Right ventricle myocardium inferior (tissue), 1 donor: ENCODE data around the gene MINDY4B. TPM values are rescaled to one million over a fixed set of nuclear protein-coding genes. Genes with fewer than 3 reads are reported as not detected.

Experiments
- ATAC-seq: fragments of 200-7000 bp; cut with Tn5 transposase; one replicate; pipeline ENCODE4 v1.9.1; 2020; ENCODE audit warnings: mild to moderate bottlenecking, moderate library complexity
- DNase-seq: peaks from one replicate; pipeline ENCODE4 v3.0.0; 2021; ENCODE audit errors: missing footprints
- intact Hi-C: fragments of 100-400 bp; cut with DNase I; formaldehyde crosslinking; loops from one replicate; pipeline ENCODE4 v1.11.0; 2022
- total RNA-seq: library from RNA; stranded (reverse); fragmentation: NEBNext Ultra II Directional; extraction: Animal tissue kit (Norgen Biotek cat#: 25700); gene quantifications from one replicate; pipeline ENCODE4 v1.2.1, GENCODE V29; 2021
- donor health status: DM: no; HTN: yes; CAD: no; lungs with severe emphysema.

The MINDY4B gene
- total RNA-seq, 1 donor from 2014 or later: not detected

DNA sequence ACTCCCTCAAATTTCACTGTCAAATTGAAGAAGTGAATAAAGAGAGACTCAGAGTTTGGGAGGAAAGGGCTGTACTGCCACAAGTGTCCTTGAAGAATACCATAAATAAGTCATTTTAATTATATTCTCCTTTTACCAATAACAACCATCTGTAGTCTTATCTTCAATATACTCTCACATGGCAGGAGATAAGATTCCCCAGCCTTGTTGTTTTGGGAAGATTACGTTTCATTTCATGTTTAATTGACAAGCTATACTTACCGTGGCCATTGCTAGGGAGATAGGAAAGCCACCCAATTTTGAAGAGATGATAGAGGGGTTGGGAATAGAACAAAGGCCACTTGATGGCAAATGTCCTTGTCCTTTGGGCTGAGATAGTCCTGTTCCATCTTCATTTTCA is 2.3 kb downstream of the MINDY4B start:
- DNase-seq (no peak), ATAC-seq (no peak)
- intact Hi-C loops: no loop called here

DNA sequence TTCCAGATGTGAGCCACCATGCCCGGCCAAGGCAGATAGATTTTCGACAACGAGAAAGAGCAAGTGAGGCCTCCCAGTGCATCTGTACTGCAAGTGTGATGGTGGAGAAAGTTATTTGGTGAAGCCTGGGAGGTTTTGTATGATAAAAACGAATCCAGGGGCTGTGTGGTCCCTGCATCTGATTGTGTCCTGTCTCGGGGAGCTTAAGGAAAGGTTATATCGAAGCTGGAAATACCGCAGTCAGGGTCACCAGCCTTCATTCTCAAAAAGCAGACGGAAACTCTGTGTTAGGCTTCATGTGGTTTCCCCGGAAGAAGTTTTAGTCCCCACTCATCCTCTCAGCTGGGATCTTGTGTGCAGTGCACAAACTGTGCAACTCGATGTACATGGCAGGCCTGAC is 3.4 kb downstream of the MINDY4B start:
- ATAC-seq (no peak), DNase-seq (no peak)
- intact Hi-C loops: no loop called here

DNA sequence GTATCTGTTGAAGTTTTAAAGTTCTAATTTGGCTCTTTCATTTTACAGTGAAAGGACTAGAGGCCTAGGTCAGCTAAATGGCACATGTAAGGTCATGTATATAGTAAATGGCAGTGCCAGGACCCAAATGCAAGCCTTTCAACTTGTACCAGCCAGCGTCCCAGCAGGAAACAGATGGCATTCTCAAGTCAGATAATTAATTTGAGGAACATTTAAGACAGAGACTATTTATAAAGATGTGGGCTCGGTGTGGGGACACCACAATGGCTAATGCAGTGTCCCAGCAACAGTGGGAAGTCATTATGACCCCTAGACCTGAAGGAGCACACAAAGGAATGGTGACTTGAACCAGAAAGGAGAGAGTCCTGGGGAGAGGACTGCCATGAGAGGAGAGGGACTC is 6.1 kb downstream of the MINDY4B start:
- no peak for ATAC-seq
- intact Hi-C loops: no loop called here
- DNase-seq: no peak

DNA sequence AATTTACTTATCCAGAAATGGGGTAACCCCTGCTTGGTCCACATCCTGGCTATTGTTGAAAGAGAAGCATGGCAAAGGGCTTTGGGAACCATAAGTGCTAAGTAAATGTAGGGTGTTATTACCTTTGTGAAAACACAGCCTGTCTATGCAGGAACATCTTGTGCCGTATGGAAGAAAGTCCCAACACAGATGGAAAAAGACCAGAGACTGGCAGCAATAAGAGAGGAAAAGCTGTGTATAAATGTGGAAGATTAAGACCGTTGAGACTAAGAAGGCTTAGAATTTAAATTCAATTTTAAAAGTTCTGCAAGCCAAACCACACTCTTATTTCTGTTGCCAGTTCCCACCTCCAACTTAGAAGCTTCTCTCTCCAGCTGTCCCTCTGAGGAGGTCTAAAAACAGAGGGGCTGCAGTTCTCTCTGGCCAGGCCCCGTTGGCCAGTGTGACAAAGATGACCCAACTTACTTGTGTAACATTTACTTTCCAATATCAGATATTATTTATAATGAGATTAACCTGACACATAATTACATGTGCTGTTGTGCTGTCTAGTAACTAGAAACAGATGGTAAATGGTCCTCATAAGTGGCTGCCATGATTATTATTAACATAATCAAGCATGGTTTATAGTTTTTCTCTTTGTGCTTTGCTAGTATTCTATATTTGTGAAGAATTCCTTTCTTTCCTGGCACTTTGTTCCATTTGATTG is 7.0 kb downstream of the MINDY4B start:
- intact Hi-C loops: no loop called here
- DNase-seq (no peak), ATAC-seq (no peak)

DNA sequence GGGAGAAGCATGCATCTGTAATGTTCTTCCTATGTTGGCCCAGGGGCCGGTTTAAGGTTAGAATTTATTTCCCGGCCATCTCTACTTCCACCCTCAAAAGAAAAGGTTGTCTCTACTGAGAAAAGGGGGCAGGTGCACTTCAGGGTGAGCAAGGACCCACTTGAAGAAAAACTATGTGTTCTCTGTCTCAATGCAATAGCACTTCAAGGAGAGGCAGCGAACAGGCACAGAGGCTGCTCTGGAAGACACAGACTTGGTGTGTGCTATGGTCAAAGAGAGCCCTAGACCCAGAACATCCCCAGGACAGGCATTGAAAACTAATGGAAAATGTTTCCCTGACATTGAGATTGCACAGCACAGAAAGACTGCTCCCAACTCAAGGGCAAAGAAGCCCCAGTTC is 7.6 kb downstream of the MINDY4B start:
- intact Hi-C loops: no loop called here
- no peak for ATAC-seq
- DNase-seq: no peak

DNA sequence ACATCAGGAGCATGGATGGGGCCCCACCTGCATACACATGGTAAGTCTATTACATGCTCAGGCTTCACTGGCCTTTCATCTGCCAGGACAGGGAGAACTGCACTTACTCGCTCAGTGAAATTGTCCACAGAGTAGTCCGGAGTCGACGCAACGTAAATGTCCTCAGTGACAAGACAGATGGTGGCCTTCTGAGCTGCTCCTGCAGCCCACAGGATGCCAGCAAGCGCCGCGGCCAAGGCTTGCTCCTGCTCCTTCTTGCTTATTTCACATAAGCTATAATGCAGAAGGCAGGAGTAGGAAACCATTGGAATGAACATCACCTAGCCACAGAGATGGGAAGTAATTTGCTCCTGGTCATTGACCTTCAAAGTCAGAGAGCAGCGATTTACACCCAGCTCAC is 14.4 kb downstream of the MINDY4B start:
- DNase-seq: no peak
- ATAC-seq: no peak
- intact Hi-C loops: no loop called here

DNA sequence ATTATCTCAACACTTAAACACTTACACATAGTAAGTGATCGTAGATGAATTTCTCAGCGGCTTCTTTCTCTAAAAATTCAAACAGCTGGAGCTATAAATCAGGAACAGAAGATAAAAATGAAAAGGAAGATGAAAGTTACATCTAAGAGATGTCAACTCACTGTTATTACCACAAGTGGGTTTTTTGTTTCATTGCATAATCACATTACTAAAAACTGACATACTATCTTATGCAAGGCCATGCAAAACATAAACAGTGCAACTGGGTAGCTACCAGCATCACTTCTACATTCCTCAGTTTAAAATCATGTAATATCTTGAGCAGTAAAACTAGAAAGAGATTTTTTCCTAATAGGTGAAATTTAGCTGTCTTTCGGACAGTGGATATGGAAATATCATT is 14.9 kb downstream of the MINDY4B start:
- DNase-seq (no peak), ATAC-seq (no peak)
- intact Hi-C loops: no loop called here

DNA sequence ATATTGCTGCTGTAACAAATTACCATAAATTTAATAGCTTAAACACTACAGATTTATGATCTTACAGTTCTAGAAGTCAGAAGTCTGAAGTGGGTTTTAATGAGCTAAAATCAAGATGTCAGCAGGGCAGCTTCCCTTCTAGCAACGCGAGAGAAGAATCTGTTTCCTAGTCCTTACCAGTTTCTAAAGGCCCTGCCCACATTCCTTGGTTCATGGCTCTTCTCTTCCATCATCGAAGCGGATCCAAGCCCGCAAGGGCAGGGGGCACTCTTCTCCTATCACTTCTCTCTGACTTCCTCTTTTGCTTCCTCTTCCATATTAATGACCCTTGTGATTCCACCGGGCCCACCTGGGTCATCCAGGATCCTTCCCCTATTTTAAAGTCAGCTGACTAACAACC is 16.1 kb downstream of the MINDY4B start:
- no peak for ATAC-seq
- intact Hi-C loops: no loop called here

DNA sequence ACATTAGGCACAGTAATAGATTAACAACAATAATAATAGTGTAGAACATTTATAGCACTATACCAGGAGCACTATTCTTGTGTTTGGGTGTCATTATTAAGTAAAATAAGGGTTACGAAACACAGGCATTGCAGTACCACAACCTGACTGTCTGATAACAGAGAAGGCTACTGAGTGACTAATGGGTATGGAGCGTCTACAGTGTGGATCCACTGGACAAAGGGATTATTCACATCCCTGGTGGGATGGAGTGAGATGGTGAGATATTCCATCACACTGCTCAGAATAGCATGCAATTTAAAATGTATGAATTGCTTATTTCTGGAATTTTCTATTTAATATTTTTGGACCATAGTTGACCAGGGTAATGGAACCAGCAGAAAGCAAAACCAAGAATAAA is 18.2 kb downstream of the MINDY4B start:
- intact Hi-C loops: no loop called here
- no peak for ATAC-seq
- no peak for DNase-seq

More for the DNA sequence above, 16.1 kb downstream of the MINDY4B start:
- DNase-seq: no peak

DNA sequence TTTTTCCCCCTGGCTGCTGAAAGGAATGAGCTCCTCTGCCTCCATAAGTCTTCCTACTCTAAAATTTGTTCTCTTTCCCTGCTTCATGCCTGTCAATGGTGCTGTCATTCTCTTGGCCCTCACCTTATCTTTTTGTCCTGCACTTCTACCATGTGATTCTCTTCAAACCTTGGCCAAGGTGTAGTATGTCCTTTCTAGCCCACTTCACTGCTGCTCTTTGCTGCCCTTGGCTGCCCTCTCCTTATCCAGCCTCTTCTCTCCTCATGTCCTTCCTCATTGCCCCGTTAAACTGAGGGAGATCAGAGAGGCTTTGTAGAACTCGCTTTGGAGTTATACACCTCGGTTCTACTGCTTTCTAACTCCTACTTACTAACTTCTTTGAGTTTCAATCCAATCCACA is 19.7 kb downstream of the MINDY4B start:
- intact Hi-C loops: no loop called here
- ATAC-seq (peak; percentile 83), DNase-seq (no peak)

DNA sequence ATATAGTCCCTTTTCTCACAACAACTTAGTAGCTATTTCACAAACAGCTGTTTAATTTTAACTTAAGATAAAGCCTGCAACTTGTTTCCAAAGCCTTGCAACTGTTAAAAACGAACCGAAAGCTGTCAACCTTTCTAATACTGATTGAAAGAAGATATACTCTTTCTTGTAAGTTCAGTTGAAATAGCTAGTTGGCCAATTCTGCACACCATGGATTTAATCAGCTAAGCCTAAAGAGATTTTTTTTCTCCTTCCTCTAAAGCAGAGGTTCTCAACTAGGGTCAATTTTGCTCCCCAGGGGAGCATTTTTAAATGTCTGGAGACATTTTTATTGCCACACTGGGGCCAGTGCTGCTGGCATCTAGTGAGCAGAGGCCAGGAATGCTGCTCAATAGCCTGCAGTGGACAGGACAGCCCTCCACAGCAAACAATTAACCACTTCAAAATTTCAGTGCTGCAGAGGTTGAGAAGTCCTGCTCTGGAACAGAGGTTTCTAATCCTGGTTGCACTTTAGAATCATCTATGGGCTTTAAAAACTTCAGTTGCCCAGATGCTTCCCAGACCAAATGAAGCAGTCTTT is 26.2 kb downstream of the MINDY4B start:
- intact Hi-C loops: no loop called here
- DNase-seq: no peak
- peak; percentile 44 for ATAC-seq

DNA sequence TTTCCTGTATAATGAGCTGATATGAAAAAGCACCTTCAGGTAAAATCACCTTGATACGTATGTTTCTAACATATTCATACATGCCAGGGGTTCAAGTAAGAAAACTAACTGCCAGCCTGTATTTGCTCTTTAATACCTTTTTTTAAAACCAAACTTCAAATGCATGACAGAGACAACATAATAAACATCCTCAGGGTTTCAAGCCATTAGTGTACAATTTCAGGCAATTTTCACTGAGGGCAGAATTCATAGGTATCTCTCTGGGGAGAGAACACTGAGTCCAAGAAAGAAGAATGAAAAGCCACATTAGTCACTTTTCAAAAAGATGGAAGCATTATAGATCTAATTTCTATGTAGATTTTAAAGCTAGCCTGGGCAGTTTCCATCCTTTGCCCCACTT is 26.9 kb downstream of the MINDY4B start:
- no peak for ATAC-seq
- no peak for DNase-seq
- intact Hi-C loops: no loop called here

DNA sequence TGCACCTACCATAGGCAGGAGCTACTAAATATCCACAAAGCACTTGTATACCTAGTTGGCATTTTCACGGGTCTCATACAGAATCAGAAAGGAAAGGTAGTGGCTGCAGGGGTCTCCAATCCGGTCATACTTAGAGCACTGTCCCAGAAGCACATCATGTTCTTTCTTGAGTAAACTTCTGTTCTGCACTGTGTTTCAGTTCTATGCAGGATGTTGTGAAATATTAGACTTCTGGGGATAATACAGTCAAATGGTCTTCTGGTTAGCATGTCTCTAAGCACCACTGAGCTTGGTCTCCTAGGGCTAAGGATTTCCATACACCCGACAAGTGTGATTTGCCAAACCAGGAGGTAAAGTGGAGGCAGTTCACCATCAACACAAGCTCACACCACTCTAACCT is 27.9 kb downstream of the MINDY4B start:
- intact Hi-C loops: no loop called here
- ATAC-seq: no peak
- no peak for DNase-seq

DNA sequence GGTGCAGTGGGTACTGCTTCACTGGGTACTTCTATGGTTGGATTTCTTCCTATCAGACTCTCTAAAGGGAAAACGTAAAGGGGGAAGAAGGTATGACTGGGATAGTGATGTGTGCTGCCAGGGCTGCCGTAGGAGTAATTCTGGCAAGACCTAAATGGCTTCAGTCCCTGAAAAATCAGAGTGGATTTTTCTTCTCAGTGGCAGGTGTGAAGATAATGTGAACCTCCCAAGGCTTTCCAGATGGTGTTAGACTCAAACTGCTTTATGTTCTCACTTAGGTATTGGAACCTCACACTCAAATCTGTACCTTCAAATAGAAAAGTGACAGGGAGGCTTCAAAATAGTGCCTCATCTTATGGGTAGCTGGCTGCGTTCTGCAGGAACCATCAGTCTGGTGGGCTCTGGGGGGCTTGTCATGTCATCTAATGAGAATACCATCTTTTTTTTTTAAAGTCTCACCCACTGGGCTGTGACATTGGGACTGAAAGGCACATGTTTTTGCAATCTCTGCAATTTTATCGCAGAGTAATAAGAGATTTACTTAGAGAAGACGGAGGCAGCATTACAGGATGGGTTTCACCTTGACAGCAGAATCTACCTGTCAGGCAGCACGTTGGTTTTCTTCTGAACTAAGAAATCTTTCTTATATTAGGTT is 28.5 kb downstream of the MINDY4B start:
- intact Hi-C loops: no loop called here
- no peak for ATAC-seq
- no peak for DNase-seq

DNA sequence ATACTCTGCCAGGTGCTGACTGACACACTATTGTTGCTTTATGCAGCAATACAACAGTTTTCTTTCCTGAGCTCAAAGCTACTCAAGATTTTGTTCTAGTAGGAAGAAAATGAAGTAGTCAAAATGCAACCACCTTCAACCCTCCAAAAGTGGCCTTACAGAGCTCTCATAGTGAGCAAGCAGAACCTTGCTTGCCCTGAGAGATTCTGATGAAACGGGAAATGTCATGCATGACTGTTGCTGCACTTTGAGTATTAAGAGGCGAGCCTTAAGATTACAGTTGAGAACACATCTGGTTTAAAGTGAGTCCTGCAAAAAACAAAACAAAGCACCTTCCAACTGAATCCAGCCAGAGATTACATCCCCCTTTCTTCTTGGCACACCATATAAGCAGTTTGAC is 29.7 kb downstream of the MINDY4B start:
- no peak for ATAC-seq
- intact Hi-C loops: no loop called here
- no peak for DNase-seq

DNA sequence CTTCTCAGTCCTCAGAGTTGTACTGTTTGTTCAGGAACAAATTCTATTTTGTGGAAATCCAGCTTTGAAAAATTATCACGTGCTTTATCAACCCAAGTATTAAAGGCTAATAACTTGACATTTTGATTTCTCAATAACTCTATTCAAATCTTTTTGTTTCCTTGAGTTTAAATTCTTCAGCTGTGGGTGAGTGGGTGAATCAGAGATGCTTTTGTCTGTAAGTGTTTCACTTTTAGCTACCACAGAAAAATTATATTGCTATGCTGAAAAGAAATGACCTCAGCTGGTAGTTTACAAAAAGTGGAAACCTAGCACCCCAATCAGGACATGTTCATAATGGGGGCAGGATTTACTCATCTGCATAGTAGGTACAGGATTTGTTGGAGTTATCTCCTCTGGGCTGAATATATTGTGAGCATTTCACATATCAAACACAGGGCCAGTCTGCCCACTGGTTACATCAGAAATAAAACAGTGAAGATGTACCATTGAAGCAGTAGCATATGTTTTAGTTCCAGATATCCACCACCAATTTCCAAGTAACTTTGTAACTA is 30.5 kb downstream of the MINDY4B start:
- DNase-seq (no peak), ATAC-seq (no peak)
- intact Hi-C loops: no loop called here

DNA sequence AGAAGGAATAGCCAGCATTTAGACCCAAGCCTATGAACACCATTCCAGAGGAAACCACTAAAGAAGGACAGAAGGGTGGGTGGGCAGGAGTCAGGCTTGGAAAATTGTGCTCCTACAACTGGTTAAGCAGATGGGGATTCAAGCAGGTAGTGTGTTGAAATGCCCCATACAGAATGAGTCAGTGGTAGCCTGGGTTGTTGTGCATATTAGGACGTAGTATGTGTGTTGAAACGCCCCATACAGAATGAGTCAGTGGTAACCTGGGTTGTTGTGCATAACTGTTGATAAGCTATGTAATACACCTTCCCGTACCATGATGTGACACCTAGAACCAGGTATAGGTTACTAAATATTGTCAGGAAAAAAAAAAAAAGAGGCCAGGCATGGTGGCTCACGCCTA is 34.0 kb downstream of the MINDY4B start:
- intact Hi-C loops: no loop called here
- DNase-seq: no peak
- ATAC-seq: no peak

DNA sequence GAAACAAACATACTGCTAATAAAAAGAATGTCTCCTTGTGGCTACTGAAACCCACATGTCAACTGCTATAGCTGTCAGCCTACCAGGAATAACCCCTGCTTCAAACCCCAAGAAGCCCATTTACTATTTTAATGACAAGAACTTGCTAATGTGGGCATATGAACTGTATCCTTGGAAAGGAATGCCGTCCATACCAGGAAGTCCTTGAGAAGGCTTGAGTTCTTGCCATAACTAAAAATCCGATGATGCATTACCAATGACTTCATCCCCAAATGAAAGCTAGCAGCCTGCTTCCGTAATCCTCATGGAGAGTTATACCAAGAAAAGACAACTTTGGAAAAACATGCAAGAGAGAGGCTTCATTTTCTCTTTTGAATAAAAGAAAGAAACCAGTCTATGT is 34.8 kb downstream of the MINDY4B start:
- no peak for DNase-seq
- intact Hi-C loops: no loop called here
- no peak for ATAC-seq

DNA sequence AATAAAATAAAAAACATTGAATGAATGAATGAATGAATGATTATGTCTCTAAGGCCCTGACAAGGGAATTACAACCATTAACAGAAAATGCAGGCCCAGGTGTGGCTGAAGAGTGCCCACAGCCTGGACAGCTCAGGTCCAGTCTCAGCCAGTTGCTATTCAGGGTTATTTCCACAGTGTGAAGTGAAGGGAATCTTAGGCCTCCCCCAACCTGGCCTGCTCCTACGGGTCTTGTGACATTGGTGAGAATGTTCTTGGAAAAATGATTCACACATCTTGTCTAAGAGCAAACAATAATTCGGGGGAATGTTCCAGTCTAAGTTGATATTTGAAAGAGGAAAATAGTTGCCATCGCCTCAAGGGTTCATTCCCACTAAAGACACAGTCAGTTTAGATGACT is 37.0 kb downstream of the MINDY4B start:
- no peak for ATAC-seq
- intact Hi-C loops: loop anchor here (5.0 kb wide), 1 partner anchor 81 kb away; no protein-coding TSS in a partner anchor
- no peak for DNase-seq

DNA sequence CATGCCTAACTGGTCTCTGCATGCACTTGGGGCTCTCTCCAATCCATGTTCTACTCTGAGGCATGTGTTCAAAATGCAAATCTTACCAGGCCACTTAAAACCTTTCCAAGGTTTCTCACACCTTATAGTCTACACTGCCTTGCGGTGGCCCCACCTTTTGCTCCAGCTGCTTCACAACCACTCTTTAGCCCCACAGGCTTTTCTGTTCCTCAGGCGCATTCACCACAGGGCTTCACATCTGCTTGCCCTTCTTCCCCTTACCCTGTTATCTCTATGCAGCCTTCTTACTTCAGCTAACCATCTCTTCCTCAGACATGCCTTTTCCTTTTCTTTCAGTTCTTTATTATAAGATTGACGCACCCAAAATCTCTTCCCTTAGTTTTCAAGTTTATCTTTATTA is 37.8 kb downstream of the MINDY4B start:
- intact Hi-C loops: loop anchor here (5.0 kb wide), 1 partner anchor 80 kb away; no protein-coding TSS in a partner anchor

More for the DNA sequence above, 37.8 kb downstream of the MINDY4B start:
- DNase-seq: no peak
- ATAC-seq: no peak
